Calu3 (cell line): Measurements from ENCODE around the gene KRT7. TPM values are rescaled to one million over a fixed set of nuclear protein-coding genes. Genes with fewer than 3 reads are reported as not detected.

ENCODE experiments used
- BruUV-seq: library from RNA; stranded (reverse); fragments of 400-500 nt; replicated peaks from 2 replicates; lab custom pipeline; 2021; lab: Mats Ljungman, UMichigan
- CTCF ChIA-PET: fragments of 300-600 bp; sonication (Branson Sonifier 250); formaldehyde crosslinking; loops from one replicate; lab custom pipeline; 2022; ENCODE audit warnings: antibody characterized with exemption; lab: Charles Lee
- DNase-seq: peaks from one replicate; pipeline ENCODE4 v3.0.0; 2022
- H3K27ac Mint-ChIP-seq: one replicate; pipeline ENCODE4 v1.8.0; 2022; ENCODE audit warnings: mixed read lengths; ENCODE audit not compliant: unreplicated experiment
- H3K27me3 Mint-ChIP-seq: one replicate; pipeline ENCODE4 v1.8.0; 2022; ENCODE audit warnings: mixed read lengths; ENCODE audit not compliant: unreplicated experiment
- H3K36me3 Mint-ChIP-seq: one replicate; pipeline ENCODE4 v1.8.0; 2022; ENCODE audit warnings: mild to moderate bottlenecking, moderate library complexity, mixed read lengths; ENCODE audit not compliant: insufficient read depth, unreplicated experiment
- H3K4me1 Mint-ChIP-seq: one replicate; pipeline ENCODE4 v1.8.0; 2022; ENCODE audit warnings: mild to moderate bottlenecking, low read depth, mixed read lengths; ENCODE audit not compliant: unreplicated experiment
- H3K4me3 Mint-ChIP-seq: one replicate; pipeline ENCODE4 v1.8.0; 2022; ENCODE audit warnings: mild to moderate bottlenecking, low read depth, moderate library complexity, mixed read lengths; ENCODE audit not compliant: unreplicated experiment
- H3K9me3 Mint-ChIP-seq: one replicate; pipeline ENCODE4 v1.8.0; 2022; ENCODE audit warnings: low read depth, mixed read lengths; ENCODE audit not compliant: unreplicated experiment
- intact Hi-C: fragments of 100-400 bp; cut with micrococcal nuclease; formaldehyde crosslinking; loops from one replicate; pipeline ENCODE4 v1.10.0; 2022; ENCODE audit not compliant: unreplicated experiment
- total RNA-seq: library from RNA; stranded (reverse); gene quantifications from 2 replicates; pipeline ENCODE4 v1.2.3, GENCODE V29; 2022
- TF ChIP-seq, protein P1 (sequence below): fragments of 200-600 bp; IDR thresholded peaks from one replicate; pipeline ENCODE4 v1.8.0; 2022; ENCODE audit warnings: antibody characterized with exemption; ENCODE audit not compliant: unreplicated experiment

Gene KRT7
- total RNA-seq, 1 experiment from 2014 or later: 2,828 TPM

GRCh38 chr12:52223406-52224039, 9.5 kb upstream of the KRT7 start:
- peaks cover 79% of the 10 kb centered on the region for H3K4me1 Mint-ChIP-seq
- DNase-seq: no peak
- CTCF ChIA-PET: no interaction called here
- BruUV-seq: no TSS peak
- H3K9me3 Mint-ChIP-seq: peaks cover 3% of the 10 kb centered on the region
- intact Hi-C loops: no loop called here
- H3K4me3 Mint-ChIP-seq: no peak overlapping the region
- no peaks in the 10 kb centered on the region for H3K27me3 Mint-ChIP-seq
- H3K27ac Mint-ChIP-seq: peak overlapping the region; percentile 78
- TF ChIP-seq, protein P1, sequence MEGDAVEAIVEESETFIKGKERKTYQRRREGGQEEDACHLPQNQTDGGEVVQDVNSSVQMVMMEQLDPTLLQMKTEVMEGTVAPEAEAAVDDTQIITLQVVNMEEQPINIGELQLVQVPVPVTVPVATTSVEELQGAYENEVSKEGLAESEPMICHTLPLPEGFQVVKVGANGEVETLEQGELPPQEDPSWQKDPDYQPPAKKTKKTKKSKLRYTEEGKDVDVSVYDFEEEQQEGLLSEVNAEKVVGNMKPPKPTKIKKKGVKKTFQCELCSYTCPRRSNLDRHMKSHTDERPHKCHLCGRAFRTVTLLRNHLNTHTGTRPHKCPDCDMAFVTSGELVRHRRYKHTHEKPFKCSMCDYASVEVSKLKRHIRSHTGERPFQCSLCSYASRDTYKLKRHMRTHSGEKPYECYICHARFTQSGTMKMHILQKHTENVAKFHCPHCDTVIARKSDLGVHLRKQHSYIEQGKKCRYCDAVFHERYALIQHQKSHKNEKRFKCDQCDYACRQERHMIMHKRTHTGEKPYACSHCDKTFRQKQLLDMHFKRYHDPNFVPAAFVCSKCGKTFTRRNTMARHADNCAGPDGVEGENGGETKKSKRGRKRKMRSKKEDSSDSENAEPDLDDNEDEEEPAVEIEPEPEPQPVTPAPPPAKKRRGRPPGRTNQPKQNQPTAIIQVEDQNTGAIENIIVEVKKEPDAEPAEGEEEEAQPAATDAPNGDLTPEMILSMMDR: no peak
- peaks cover 6% of the 10 kb centered on the region for H3K36me3 Mint-ChIP-seq

DNA sequence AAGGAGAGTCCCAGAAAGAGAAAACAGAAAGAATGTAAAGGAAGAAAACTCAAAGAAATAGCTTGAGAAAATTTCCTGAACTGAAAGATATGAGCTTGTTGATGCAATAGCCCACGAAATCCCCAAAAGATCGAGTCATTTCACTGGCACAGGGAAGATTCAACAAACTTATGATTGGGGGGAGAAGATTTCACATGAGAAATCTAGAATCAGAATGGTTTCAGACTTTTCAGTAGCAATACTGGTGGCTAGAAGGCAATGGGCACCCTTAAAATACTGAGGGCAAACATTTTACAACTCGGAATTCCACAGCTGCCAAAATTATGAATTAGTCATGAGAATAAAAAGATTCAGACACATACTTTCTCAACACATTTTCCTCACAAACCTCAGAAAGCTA, 8.9 kb upstream of the KRT7 start:
- CTCF ChIA-PET: no interaction called here
- H3K27me3 Mint-ChIP-seq: no peaks in the 10 kb centered on the region
- TF ChIP-seq, protein P1: no peak
- peaks cover 6% of the 10 kb centered on the region for H3K36me3 Mint-ChIP-seq
- DNase-seq: no peak
- H3K4me3 Mint-ChIP-seq: no peak overlapping the region
- BruUV-seq: no TSS peak
- H3K9me3 Mint-ChIP-seq: peaks cover 3% of the 10 kb centered on the region
- peak overlapping the region; percentile 78 for H3K27ac Mint-ChIP-seq
- peaks cover 78% of the 10 kb centered on the region for H3K4me1 Mint-ChIP-seq
- intact Hi-C loops: no loop called here

GRCh38 chr12:52225752-52226151, 7.3 kb upstream of the KRT7 start:
- H3K27me3 Mint-ChIP-seq: no peaks in the 10 kb centered on the region
- peaks cover 78% of the 10 kb centered on the region for H3K4me1 Mint-ChIP-seq
- H3K9me3 Mint-ChIP-seq: peaks cover 3% of the 10 kb centered on the region
- DNase-seq: no peak
- no TSS peak for BruUV-seq
- peaks cover 18% of the 10 kb centered on the region for H3K36me3 Mint-ChIP-seq
- intact Hi-C loops: no loop called here
- TF ChIP-seq, protein P1: no peak
- no peak overlapping the region for H3K4me3 Mint-ChIP-seq
- no peak overlapping the region for H3K27ac Mint-ChIP-seq
- CTCF ChIA-PET: no interaction called here

DNA sequence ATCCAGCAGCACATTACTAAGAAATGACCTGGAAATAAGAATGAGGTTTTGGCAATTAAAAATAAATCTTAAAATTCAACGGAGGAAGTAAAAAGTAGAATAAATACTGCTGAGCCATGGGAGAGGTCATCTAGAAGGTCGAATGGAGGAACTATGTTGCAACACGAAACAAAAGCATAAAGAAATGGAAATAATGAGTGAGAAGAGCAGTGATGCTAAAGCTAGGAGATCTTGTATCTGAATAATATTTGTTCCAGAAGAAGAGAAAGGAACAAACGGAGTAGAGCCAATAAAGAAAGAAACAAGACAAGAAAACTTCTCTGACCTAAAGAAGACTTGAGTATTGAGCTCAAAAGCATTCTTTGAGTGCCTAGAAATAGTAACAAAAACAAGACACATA, 6.6 kb upstream of the KRT7 start:
- no peak for DNase-seq
- Mint-ChIP-seq H3K4me3 (no peak overlapping the region), H3K36me3 (peaks cover 25% of the 10 kb centered on the region), H3K9me3 (peaks cover 3% of the 10 kb centered on the region), H3K27me3 (no peaks in the 10 kb centered on the region), H3K27ac (no peak overlapping the region), H3K4me1 (peaks cover 78% of the 10 kb centered on the region)
- TF ChIP-seq, protein P1: no peak
- no TSS peak for BruUV-seq
- intact Hi-C loops: no loop called here
- CTCF ChIA-PET: no interaction called here
